Progenitor cell of endocrine pancreas (in vitro differentiated cells): ENCODE data around the gene DOCK1. TPM values are rescaled to one million over a fixed set of nuclear protein-coding genes. Genes with fewer than 3 reads are reported as not detected.

Experiments used
- DNase-seq: peaks from one replicate; pipeline ENCODE4 v3.0.0; 2021; ENCODE audit warnings: low spot score; ENCODE audit not compliant: unreplicated experiment
- H3K27ac Mint-ChIP-seq: 2 replicates; pipeline ENCODE4 v1.8.0; 2021; ENCODE audit warnings: mild to moderate bottlenecking, moderate library complexity, mixed read lengths
- H3K27me3 Mint-ChIP-seq: 2 replicates; pipeline ENCODE4 v1.8.0; 2021; ENCODE audit warnings: mixed read lengths
- H3K36me3 Mint-ChIP-seq: 2 replicates; pipeline ENCODE4 v1.8.0; 2022; ENCODE audit warnings: mixed read lengths; ENCODE audit not compliant: insufficient read depth
- H3K4me1 Mint-ChIP-seq: 2 replicates; pipeline ENCODE4 v1.8.0; 2021; ENCODE audit warnings: low read depth, mixed read lengths
- H3K4me3 Mint-ChIP-seq: 2 replicates; pipeline ENCODE4 v1.8.0; 2021; ENCODE audit warnings: low read depth, mild to moderate bottlenecking, moderate library complexity, mixed read lengths
- H3K9me3 Mint-ChIP-seq: 2 replicates; pipeline ENCODE4 v1.8.0; 2021; ENCODE audit warnings: low read depth, mixed read lengths
- total RNA-seq: library from RNA; stranded (reverse); gene quantifications from 2 replicates; pipeline ENCODE4 v1.2.1, GENCODE V29; 2021
- TF ChIP-seq, protein P1 (sequence below): fragments of 200-600 bp; sonication (generic); IDR thresholded peaks from one replicate; pipeline ENCODE4 v1.5.0; 2021; ENCODE audit warnings: antibody characterized with exemption, mild to moderate bottlenecking; ENCODE audit not compliant: unreplicated experiment

DOCK1 gene
- total RNA-seq, 1 donor from 2014 or later: 77.8 TPM

DNA sequence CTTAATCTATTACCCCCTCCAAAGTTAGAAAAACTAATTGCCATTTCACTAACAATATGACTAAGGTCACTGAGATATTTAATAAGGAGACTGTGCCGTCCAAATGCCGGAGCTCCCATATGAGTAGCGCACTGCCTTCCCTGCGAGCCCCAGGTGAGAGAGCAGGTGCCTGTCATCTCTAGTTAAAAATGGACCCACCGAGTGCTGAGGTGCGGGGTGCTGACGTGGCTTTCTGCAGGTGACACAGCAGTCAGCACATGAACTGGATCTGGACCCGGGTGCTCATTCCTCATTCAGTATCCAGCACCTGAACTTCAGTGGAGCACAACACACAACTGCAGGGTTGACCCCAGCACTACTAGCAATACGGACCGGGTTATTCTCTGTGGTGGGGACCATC lies 505.8 kb downstream of the DOCK1 start:
- no peak overlapping the region for H3K27ac Mint-ChIP-seq
- H3K27me3 Mint-ChIP-seq: no peaks in the 10 kb centered on the region
- TF ChIP-seq, protein P1, sequence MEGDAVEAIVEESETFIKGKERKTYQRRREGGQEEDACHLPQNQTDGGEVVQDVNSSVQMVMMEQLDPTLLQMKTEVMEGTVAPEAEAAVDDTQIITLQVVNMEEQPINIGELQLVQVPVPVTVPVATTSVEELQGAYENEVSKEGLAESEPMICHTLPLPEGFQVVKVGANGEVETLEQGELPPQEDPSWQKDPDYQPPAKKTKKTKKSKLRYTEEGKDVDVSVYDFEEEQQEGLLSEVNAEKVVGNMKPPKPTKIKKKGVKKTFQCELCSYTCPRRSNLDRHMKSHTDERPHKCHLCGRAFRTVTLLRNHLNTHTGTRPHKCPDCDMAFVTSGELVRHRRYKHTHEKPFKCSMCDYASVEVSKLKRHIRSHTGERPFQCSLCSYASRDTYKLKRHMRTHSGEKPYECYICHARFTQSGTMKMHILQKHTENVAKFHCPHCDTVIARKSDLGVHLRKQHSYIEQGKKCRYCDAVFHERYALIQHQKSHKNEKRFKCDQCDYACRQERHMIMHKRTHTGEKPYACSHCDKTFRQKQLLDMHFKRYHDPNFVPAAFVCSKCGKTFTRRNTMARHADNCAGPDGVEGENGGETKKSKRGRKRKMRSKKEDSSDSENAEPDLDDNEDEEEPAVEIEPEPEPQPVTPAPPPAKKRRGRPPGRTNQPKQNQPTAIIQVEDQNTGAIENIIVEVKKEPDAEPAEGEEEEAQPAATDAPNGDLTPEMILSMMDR: no peak
- H3K9me3 Mint-ChIP-seq: no peaks in the 10 kb centered on the region
- H3K4me3 Mint-ChIP-seq: no peak overlapping the region
- DNase-seq: no peak
- peaks cover 9% of the 10 kb centered on the region for H3K36me3 Mint-ChIP-seq
- H3K4me1 Mint-ChIP-seq: no peaks in the 10 kb centered on the region

DNA sequence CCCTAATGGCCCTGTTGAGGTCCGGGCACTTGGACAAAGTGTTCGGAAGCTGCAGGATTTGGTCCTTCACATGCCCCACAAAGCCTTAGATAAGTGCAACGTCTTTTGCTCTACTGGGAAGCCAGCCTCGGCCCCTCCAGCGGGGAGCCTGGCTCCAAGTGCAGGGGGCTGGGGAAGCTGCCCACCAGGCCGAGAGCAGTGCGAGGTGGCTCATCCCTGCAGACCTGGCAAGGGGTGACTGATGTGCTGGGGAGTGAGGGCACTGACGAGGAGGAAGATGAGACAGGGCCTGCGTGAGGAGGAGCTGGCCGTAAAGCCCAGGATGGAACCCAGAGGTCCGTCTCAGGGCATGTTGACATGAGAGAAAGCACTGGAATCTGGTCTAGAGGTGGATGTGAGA lies 508.1 kb downstream of the DOCK1 start:
- peaks cover 11% of the 10 kb centered on the region for H3K36me3 Mint-ChIP-seq
- no peak for DNase-seq
- H3K27me3 Mint-ChIP-seq: no peaks in the 10 kb centered on the region
- no peak overlapping the region for H3K4me3 Mint-ChIP-seq
- no peaks in the 10 kb centered on the region for H3K9me3 Mint-ChIP-seq
- TF ChIP-seq, protein P1: no peak
- H3K27ac Mint-ChIP-seq: no peak overlapping the region
- H3K4me1 Mint-ChIP-seq: no peaks in the 10 kb centered on the region

DNA sequence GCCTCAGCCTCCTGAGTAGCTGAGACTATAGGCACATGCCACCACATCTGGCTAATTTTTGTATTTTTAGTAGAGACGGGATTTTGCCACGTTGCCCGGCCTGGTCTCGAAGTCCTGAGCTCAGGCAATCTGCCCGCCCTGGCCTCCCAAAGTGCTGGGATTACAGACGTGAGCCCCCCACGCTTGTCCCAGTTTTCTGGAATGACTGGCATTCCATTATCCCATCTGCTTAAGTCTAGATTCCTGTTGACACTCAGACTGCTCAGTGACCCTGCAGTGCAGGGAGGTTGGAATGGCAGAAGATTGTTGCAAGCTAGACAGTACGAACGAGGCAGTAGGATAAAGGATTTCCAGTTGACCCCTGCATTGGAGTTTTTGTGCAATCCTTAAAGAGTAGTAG lies 508.8 kb downstream of the DOCK1 start:
- no peak for DNase-seq
- no peak overlapping the region for H3K27ac Mint-ChIP-seq
- TF ChIP-seq, protein P1: no peak

DNA sequence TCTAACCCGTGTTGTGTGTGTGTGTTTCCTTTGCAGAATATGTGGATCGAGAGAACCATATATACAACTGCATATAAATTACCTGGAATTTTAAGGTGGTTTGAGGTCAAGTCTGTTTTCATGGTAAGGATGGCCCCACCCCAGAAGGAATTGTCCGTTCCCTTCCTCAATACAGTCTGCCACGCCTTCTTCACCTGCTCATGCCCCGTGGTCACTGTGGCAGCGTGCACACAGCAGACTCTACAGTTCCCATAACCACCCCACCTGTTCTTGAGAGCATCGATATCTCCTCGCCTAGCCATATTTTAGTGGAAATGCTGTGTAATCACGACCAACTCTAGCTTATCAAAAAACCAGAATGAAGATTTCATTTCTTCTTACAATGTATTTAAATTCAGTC lies 509.9 kb downstream of the DOCK1 start:
- no peaks in the 10 kb centered on the region for H3K4me1 Mint-ChIP-seq
- TF ChIP-seq, protein P1: no peak
- peaks cover 11% of the 10 kb centered on the region for H3K36me3 Mint-ChIP-seq
- H3K27ac Mint-ChIP-seq: no peak overlapping the region
- DNase-seq: no peak
- H3K27me3 Mint-ChIP-seq: no peaks in the 10 kb centered on the region
- H3K9me3 Mint-ChIP-seq: no peaks in the 10 kb centered on the region
- H3K4me3 Mint-ChIP-seq: no peak overlapping the region

More for the DNA sequence above, 508.8 kb downstream of the DOCK1 start:
- Mint-ChIP-seq H3K36me3 (peaks cover 11% of the 10 kb centered on the region), H3K4me1 (no peaks in the 10 kb centered on the region), H3K4me3 (no peak overlapping the region), H3K27me3 (no peaks in the 10 kb centered on the region), H3K9me3 (no peaks in the 10 kb centered on the region)

DNA sequence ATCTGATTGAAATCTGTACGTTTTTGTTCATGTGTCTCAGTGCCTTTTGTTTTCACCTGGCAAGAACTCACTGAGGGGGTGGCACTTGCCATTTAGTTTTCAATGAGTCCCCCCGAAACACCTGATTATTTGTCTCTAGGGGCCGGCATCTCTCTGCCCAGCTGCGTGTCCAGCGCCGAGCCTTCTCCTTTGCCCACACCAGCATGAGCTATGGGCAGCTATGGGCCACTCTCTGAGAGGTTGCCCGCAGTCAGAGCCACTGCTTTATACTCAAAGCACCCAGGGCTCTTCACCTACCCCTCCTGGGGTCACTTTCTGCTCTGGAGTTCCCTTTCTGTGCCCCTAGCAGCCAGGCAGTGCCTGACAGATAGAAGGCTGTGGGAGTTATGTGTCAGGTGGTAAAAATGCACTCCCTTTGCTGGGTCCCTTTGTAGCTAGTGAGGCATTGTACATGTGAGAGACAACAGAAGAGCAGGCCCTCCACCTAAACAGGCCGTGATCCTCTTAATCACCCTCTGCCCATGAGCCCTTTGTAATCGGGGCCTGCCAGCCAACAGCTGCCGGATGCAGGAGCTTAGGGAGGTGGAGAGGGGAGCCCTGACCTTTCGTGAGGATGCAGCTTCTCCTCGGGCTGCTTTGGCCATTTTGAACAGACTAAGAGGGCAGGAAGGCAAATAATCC lies 510.8 kb downstream of the DOCK1 start:
- Mint-ChIP-seq H3K9me3 (no peaks in the 10 kb centered on the region), H3K4me3 (no peak overlapping the region), H3K27me3 (no peaks in the 10 kb centered on the region), H3K27ac (no peak overlapping the region), H3K4me1 (no peaks in the 10 kb centered on the region), H3K36me3 (peaks cover 7% of the 10 kb centered on the region)
- TF ChIP-seq, protein P1: no peak
- DNase-seq: no peak
